Measurements from ENCODE around the gene DNAJC22.
"Not testable (repeated sequence)": the region's sequence is repeated elsewhere in the genome, so short reads cannot be mapped to it uniquely, and the experiment has no call there.

Gene DNAJC22

GRCh38 chr12:49332891-49333371 is 13.8 kb upstream of the DNAJC22 start:
- TF ChIP-seq CTCF (IDR thresholded peaks at IDR 0.05; ENCODE audit: borderline replicate concordance, insufficient read depth, low read depth, low read length), result no peak
- no peak overlapping the region for H3K4me3 ChIP-seq (ENCODE audit: low read depth, low read length)

- not testable (repeated sequence) for H3K4me3 ChIP-seq (ENCODE audit: low read depth, low read length)
Measured at GRCh38 chr12:49333778-49334177, 12.9 kb upstream of the DNAJC22 start.

- no peak for TF ChIP-seq CTCF (IDR thresholded peaks at IDR 0.05; ENCODE audit: borderline replicate concordance, insufficient read depth, low read depth, low read length)
- no peak overlapping the region for H3K4me3 ChIP-seq (ENCODE audit: low read depth, low read length)
Measured at GRCh38 chr12:49334226-49334625, 12.5 kb upstream of the DNAJC22 start.

- no peak overlapping the region for H3K4me3 ChIP-seq (ENCODE audit: low read depth, low read length)
Measured at GRCh38 chr12:49334681-49335080, 12.0 kb upstream of the DNAJC22 start.

GRCh38 chr12:49335118-49335954 is 11.4 kb upstream of the DNAJC22 start:
- TF ChIP-seq CTCF (IDR thresholded peaks at IDR 0.05; ENCODE audit: borderline replicate concordance, insufficient read depth, low read depth, low read length), result no peak
- H3K4me3 ChIP-seq (ENCODE audit: low read depth, low read length), result no peak overlapping the region

More at GRCh38 chr12:49334681-49335080, 12.0 kb upstream of the DNAJC22 start:
- no peak for TF ChIP-seq CTCF (IDR thresholded peaks at IDR 0.05; ENCODE audit: borderline replicate concordance, insufficient read depth, low read depth, low read length)

- no peak overlapping the region for H3K4me3 ChIP-seq (ENCODE audit: low read depth, low read length)
- TF ChIP-seq CTCF (IDR thresholded peaks at IDR 0.05; ENCODE audit: borderline replicate concordance, insufficient read depth, low read depth, low read length), result no peak
Measured at GRCh38 chr12:49335955-49336644, 10.6 kb upstream of the DNAJC22 start.

GRCh38 chr12:49336645-49337584 is 9.8 kb upstream of the DNAJC22 start, which contains the start of gene C1QL4:
C1QL4 (minus strand) TSS chr12:49337188; CDS start chr12:49336477, 711 bp downstream.
- no peak within 1 kb of the TSS for H3K4me3 ChIP-seq (ENCODE audit: low read depth, low read length)
- peak; percentile 96 for TF ChIP-seq CTCF (IDR thresholded peaks at IDR 0.05; ENCODE audit: borderline replicate concordance, insufficient read depth, low read depth, low read length)

Data from GM12875 (cell line).